ENCODE measurements around the gene LAMB1. TPM values are rescaled to one million over a fixed set of nuclear protein-coding genes. Genes with fewer than 3 reads are reported as not detected.

LAMB1 gene
- total and polyA plus RNA-seq, 2 experiments from 2014 or later = 284 to 323 TPM

- Histone ChIP-seq H3K9me2 (replicated peaks; ENCODE audit: insufficient read depth) (no peaks in the 10 kb centered on the region), H2AFZ (no peak overlapping the region), H3K36me3 (replicated peaks; ENCODE audit: insufficient read depth, low read depth) (peaks cover 9% of the 10 kb centered on the region), H3K4me1 (ENCODE audit: insufficient read depth) (peaks cover 6% of the 10 kb centered on the region), H3K79me2 (peaks cover 41% of the 10 kb centered on the region), H3K27me3 (no peaks in the 10 kb centered on the region), H4K20me1 (ENCODE audit: insufficient read depth, poor library complexity, severe bottlenecking) (peaks cover 4% of the 10 kb centered on the region), H3K27ac (peak overlapping the region; percentile 36), H3K9me3 (ENCODE audit: low read depth) (no peaks in the 10 kb centered on the region), H3K4me3 (no peak overlapping the region), H3K4me2 (peak overlapping the region; percentile 13)
- no peak for TF ChIP-seq EZH2phosphoT487 (IDR thresholded peaks at IDR 0.05; ENCODE audit: low read depth, severe bottlenecking, unreplicated experiment)
- TF ChIP-seq EZH2 (IDR thresholded peaks at IDR 0.05; ENCODE audit: borderline replicate concordance) = no peak
- no peak for TF ChIP-seq CTCF (IDR thresholded peaks at IDR 0.05; ENCODE audit: poor library complexity)
- peak; percentile 73 for DNase-seq (ENCODE audit: low spot score)
- WGBS (ENCODE audit: low lambda C conversion rate, missing lambda C conversion rate) = 67% methylated on average over 4 of the region's 4 CpGs
Observed at GRCh38 chr7:107966711-107967110, 36.2 kb downstream of the LAMB1 start.

- Histone ChIP-seq H3K4me2 (no peak overlapping the region), H4K20me1 (ENCODE audit: insufficient read depth, poor library complexity, severe bottlenecking) (peaks cover 4% of the 10 kb centered on the region), H3K79me2 (peaks cover 35% of the 10 kb centered on the region), H3K9me3 (ENCODE audit: low read depth) (no peaks in the 10 kb centered on the region), H3K4me1 (ENCODE audit: insufficient read depth) (no peaks in the 10 kb centered on the region), H3K27ac (no peak overlapping the region), H2AFZ (no peak overlapping the region), H3K36me3 (replicated peaks; ENCODE audit: insufficient read depth, low read depth) (peaks cover 8% of the 10 kb centered on the region), H3K27me3 (no peaks in the 10 kb centered on the region), H3K9me2 (replicated peaks; ENCODE audit: insufficient read depth) (no peaks in the 10 kb centered on the region), H3K4me3 (no peak overlapping the region)
- 97% methylated on average over 11 of the region's 11 CpGs for WGBS (ENCODE audit: low lambda C conversion rate, missing lambda C conversion rate)
- no peak for DNase-seq (ENCODE audit: low spot score)
- no peak for TF ChIP-seq EZH2phosphoT487 (IDR thresholded peaks at IDR 0.05; ENCODE audit: low read depth, severe bottlenecking, unreplicated experiment)
- TF ChIP-seq EZH2 (IDR thresholded peaks at IDR 0.05; ENCODE audit: borderline replicate concordance) = no peak
- no peak for TF ChIP-seq CTCF (IDR thresholded peaks at IDR 0.05; ENCODE audit: poor library complexity)
Observed at GRCh38 chr7:107964510-107964909, 38.5 kb downstream of the LAMB1 start.

GRCh38 chr7:107962817-107963216 is 40.1 kb downstream of the LAMB1 start:
- peaks cover 4% of the 10 kb centered on the region for H4K20me1 ChIP-seq (ENCODE audit: insufficient read depth, poor library complexity, severe bottlenecking)
- H3K36me3 ChIP-seq (replicated peaks; ENCODE audit: insufficient read depth, low read depth) = peaks cover 5% of the 10 kb centered on the region
- no peak for DNase-seq (ENCODE audit: low spot score)
- no peaks in the 10 kb centered on the region for H3K9me2 ChIP-seq (replicated peaks; ENCODE audit: insufficient read depth)
- H3K4me1 ChIP-seq (ENCODE audit: insufficient read depth) = no peaks in the 10 kb centered on the region
- H3K79me2 ChIP-seq = peaks cover 25% of the 10 kb centered on the region
- H2AFZ ChIP-seq = no peak overlapping the region
- no peaks in the 10 kb centered on the region for H3K27me3 ChIP-seq
- no peak overlapping the region for H3K4me2 ChIP-seq
- WGBS (ENCODE audit: low lambda C conversion rate, missing lambda C conversion rate) = 99% methylated on average over 9 of the region's 9 CpGs
- H3K27ac ChIP-seq = no peak overlapping the region
- no peaks in the 10 kb centered on the region for H3K9me3 ChIP-seq (ENCODE audit: low read depth)
- H3K4me3 ChIP-seq = no peak overlapping the region
- TF ChIP-seq CTCF (IDR thresholded peaks at IDR 0.05; ENCODE audit: poor library complexity) = no peak
- no peak for TF ChIP-seq EZH2phosphoT487 (IDR thresholded peaks at IDR 0.05; ENCODE audit: low read depth, severe bottlenecking, unreplicated experiment)
- TF ChIP-seq EZH2 (IDR thresholded peaks at IDR 0.05; ENCODE audit: borderline replicate concordance) = no peak

- no peaks in the 10 kb centered on the region for H3K4me1 ChIP-seq (ENCODE audit: insufficient read depth)
- H3K79me2 ChIP-seq = peaks cover 23% of the 10 kb centered on the region
- 74% methylated on average over 9 of the region's 9 CpGs for WGBS (ENCODE audit: low lambda C conversion rate, missing lambda C conversion rate)
- no peaks in the 10 kb centered on the region for H3K9me3 ChIP-seq (ENCODE audit: low read depth)
- TF ChIP-seq CTCF (IDR thresholded peaks at IDR 0.05; ENCODE audit: poor library complexity) (no peak), EZH2phosphoT487 (IDR thresholded peaks at IDR 0.05; ENCODE audit: low read depth, severe bottlenecking, unreplicated experiment) (no peak), EZH2 (IDR thresholded peaks at IDR 0.05; ENCODE audit: borderline replicate concordance) (no peak)
- no peaks in the 10 kb centered on the region for H3K9me2 ChIP-seq (replicated peaks; ENCODE audit: insufficient read depth)
- no peak overlapping the region for H3K4me2 ChIP-seq
- H3K4me3 ChIP-seq = no peak overlapping the region
- H3K27me3 ChIP-seq = no peaks in the 10 kb centered on the region
- no peak for DNase-seq (ENCODE audit: low spot score)
- no peak overlapping the region for H2AFZ ChIP-seq
- peaks cover 5% of the 10 kb centered on the region for H3K36me3 ChIP-seq (replicated peaks; ENCODE audit: insufficient read depth, low read depth)
- no peaks in the 10 kb centered on the region for H4K20me1 ChIP-seq (ENCODE audit: insufficient read depth, poor library complexity, severe bottlenecking)
- peak overlapping the region; percentile 49 for H3K27ac ChIP-seq
Observed at GRCh38 chr7:107961405-107961804, 41.6 kb downstream of the LAMB1 start.
